ENCODE data around the gene PLEKHM2.
A peak's percentile ranks its signal among the peaks of the same experiment; 100 is the strongest.

PLEKHM2 gene

DNA sequence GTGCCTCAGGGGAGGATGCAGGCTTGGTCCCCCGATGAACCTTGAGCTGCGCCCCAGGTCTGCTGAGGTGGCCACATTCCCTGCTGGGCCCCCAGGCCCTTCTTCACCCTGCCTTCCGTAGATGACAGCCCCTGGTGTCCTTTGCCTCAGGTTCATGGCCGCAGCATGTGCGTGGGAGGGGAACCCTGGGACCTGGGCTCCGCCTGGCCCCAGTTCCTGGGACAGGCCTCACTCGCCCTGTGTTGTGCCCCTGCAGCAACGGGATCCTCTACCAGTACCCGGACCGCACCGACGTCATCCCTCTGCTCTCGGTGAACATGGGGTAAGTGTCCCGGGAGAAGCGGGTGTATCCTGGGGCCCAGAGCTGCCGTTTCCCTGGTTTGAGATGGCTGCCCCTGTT is 46.8 kb downstream of the PLEKHM2 start:
- Histone ChIP-seq H3K9ac (ENCODE audit: low read length) (no peak overlapping the region), H3K4me1 (ENCODE audit: insufficient read depth, low read length) (peaks cover 6% of the 10 kb centered on the region), H3K36me3 (ENCODE audit: insufficient read depth, low read length) (peaks cover 83% of the 10 kb centered on the region), H3K9me3 (ENCODE audit: low read length) (no peaks in the 10 kb centered on the region), H3K27me3 (ENCODE audit: control insufficient read depth in 1 of 2, insufficient read depth in 2 of 2, low read length in 2 of 2) (no peaks in the 10 kb centered on the region), H3K27ac (ENCODE audit: low read depth, low read length) (no peak overlapping the region), H3K4me3 (ENCODE audit: low read depth in 1 of 2, low read length in 2 of 2) (no peak overlapping the region)

DNA sequence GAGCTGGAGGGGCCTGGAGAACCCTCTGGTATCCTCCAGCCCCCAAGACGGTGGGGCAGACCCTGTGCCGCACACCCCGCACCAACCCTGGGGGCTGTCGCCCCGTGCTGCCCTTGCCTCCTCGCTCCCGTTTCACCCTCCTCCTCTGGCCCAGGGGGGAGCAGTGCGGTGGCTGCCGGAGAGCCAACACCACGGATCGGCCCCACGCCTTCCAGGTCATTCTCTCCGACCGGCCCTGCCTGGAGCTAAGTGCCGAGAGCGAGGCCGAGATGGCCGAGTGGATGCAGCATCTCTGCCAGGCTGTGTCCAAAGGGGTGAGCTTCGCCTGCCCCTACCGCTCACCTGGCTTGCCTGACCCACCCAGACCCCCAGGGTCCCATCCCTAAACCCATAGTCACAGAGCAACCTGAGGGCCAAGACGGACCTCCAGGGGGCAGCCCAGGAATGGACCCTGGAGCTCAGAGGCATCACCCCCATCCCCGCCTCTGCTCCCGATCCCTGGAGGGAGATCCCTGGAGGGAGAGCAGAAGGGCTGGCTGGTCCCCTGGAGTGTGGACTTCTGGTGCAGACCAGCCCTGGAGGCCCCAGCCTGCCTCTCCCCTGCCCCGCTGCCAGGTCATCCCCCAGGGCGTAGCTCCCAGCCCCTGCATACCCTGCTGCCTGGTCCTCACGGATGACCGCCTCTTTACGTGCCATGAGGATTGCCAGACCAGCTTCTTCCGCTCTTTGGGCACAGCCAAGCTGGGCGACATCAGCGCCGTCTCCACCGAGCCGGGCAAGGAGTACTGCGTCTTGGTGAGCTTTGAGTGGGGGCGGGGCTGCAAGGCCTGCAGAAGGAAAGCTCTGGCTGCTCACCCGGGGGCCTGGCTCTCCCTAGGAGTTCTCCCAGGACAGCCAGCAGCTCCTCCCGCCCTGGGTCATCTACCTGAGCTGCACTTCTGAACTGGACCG is 47.9 kb downstream of the PLEKHM2 start:
- H3K9me3 ChIP-seq (ENCODE audit: low read length): no peaks in the 10 kb centered on the region
- peaks cover 73% of the 10 kb centered on the region for H3K36me3 ChIP-seq (ENCODE audit: insufficient read depth, low read length)
- H3K4me3 ChIP-seq (ENCODE audit: low read depth in 1 of 2, low read length in 2 of 2): no peak overlapping the region
- H3K9ac ChIP-seq (ENCODE audit: low read length): no peak overlapping the region
- peaks cover 11% of the 10 kb centered on the region for H3K4me1 ChIP-seq (ENCODE audit: insufficient read depth, low read length)
- H3K27ac ChIP-seq (ENCODE audit: low read depth, low read length): no peak overlapping the region
- H3K27me3 ChIP-seq (ENCODE audit: control insufficient read depth in 1 of 2, insufficient read depth in 2 of 2, low read length in 2 of 2): no peaks in the 10 kb centered on the region

DNA sequence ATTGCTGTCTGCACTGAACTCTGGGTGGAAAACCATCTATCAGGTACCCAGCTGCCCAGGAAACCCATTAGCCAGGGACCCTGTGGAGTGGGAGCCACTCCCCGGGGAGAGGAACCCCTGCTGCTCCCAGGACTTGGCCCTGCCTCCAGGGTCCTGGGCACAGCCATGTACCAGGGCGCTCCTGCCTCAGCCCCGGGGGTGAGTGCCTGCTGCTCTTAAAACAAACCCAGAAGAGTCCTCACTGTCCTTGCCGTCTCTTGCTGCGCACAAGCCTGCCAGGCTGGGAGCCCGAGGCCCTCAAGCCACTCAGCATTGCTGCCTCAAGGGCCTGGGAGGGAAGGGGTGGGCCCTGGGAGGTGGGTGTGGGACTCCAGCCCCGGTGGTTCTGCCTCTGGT is 48.6 kb downstream of the PLEKHM2 start:
- Histone ChIP-seq H3K27me3 (ENCODE audit: control insufficient read depth in 1 of 2, insufficient read depth in 2 of 2, low read length in 2 of 2) (no peaks in the 10 kb centered on the region), H3K9ac (ENCODE audit: low read length) (no peak overlapping the region), H3K4me1 (ENCODE audit: insufficient read depth, low read length) (peaks cover 11% of the 10 kb centered on the region), H3K36me3 (ENCODE audit: insufficient read depth, low read length) (peaks cover 66% of the 10 kb centered on the region), H3K27ac (ENCODE audit: low read depth, low read length) (no peak overlapping the region), H3K4me3 (ENCODE audit: low read depth in 1 of 2, low read length in 2 of 2) (no peak overlapping the region), H3K9me3 (ENCODE audit: low read length) (no peaks in the 10 kb centered on the region)

DNA sequence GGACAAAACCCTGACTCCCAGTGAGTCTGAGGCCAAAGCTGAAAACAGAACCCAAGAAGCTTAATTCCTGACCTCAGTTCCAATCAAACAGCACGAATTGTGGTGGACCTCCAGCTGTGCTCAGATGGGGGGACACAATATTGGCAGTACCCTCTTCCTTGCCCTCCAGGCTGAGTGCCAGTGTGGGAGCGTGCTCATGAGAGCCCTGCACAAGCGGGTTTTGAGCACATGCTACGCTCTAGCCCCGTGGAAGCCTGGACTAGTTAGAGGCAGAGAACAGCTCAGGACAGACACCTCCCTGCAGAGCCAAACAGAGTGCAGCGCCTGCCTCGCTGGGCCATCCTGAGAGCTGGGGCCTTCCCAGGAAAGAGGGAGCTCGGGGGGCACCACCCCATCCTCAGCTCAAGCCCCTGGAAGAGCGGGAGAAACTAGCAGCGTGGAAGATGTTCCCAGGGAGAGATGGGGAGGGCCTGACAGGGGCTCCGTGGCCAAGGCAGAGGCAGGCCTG is 49.2 kb downstream of the PLEKHM2 start:
- Histone ChIP-seq H3K4me1 (ENCODE audit: insufficient read depth, low read length) (peaks cover 11% of the 10 kb centered on the region), H3K27me3 (ENCODE audit: control insufficient read depth in 1 of 2, insufficient read depth in 2 of 2, low read length in 2 of 2) (no peaks in the 10 kb centered on the region), H3K4me3 (ENCODE audit: low read depth in 1 of 2, low read length in 2 of 2) (no peak overlapping the region), H3K9me3 (ENCODE audit: low read length) (no peaks in the 10 kb centered on the region), H3K27ac (ENCODE audit: low read depth, low read length) (no peak overlapping the region), H3K9ac (ENCODE audit: low read length) (no peak overlapping the region), H3K36me3 (ENCODE audit: insufficient read depth, low read length) (peaks cover 60% of the 10 kb centered on the region)

DNA sequence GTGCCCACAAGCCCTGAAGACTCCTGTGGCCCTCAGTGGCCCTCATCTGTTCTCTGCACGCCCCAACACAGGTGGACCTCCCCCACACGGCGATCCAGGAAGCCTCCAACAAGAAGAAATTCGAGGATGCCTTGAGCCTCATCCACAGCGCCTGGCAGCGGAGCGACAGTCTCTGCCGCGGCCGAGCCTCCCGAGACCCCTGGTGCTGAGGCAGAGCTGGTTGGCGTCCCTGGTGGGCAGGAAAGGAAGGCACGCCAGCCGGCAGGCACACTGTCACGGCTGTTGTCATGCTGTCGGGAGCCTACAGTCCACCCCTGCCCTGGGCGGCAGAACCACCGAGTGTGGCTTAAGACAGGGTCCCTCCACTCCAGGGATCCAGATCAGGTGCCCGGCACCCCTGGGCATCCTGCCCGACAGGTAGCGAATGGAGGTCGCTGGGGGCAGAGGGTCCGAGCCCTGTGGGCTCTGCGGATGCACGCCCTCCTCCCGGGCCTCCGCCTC is 49.7 kb downstream of the PLEKHM2 start:
- Histone ChIP-seq H3K36me3 (ENCODE audit: insufficient read depth, low read length) (peaks cover 55% of the 10 kb centered on the region), H3K9me3 (ENCODE audit: low read length) (no peaks in the 10 kb centered on the region), H3K9ac (ENCODE audit: low read length) (no peak overlapping the region), H3K4me3 (ENCODE audit: low read depth in 1 of 2, low read length in 2 of 2) (no peak overlapping the region), H3K27me3 (ENCODE audit: control insufficient read depth in 1 of 2, insufficient read depth in 2 of 2, low read length in 2 of 2) (no peaks in the 10 kb centered on the region), H3K4me1 (ENCODE audit: insufficient read depth, low read length) (peaks cover 11% of the 10 kb centered on the region), H3K27ac (ENCODE audit: low read depth, low read length) (no peak overlapping the region)

DNA sequence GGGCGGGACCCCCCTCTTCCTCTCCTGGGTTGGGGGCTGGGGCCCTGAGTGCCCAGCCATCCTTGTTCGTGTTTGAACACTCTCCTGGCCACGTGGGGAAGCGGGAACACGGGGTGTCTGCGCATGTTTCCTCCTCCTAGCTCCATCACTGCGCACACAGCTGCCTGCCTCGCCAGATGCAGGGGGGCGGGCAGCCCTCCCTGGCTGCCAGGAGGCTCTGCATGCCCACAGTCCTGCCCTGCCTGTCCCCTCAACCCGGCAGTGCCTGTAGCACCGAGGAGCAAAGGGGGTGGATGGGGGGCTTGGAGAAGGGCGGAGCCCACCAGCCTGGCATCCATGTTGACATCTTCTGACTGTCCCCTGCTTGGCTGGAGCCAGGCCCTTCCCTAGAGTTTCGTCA is 50.2 kb downstream of the PLEKHM2 start:
- no peaks in the 10 kb centered on the region for H3K9me3 ChIP-seq (ENCODE audit: low read length)
- H3K27me3 ChIP-seq (ENCODE audit: control insufficient read depth in 1 of 2, insufficient read depth in 2 of 2, low read length in 2 of 2): no peaks in the 10 kb centered on the region
- no peak overlapping the region for H3K4me3 ChIP-seq (ENCODE audit: low read depth in 1 of 2, low read length in 2 of 2)
- H3K36me3 ChIP-seq (ENCODE audit: insufficient read depth, low read length): peaks cover 50% of the 10 kb centered on the region
- H3K27ac ChIP-seq (ENCODE audit: low read depth, low read length): no peak overlapping the region
- peaks cover 11% of the 10 kb centered on the region for H3K4me1 ChIP-seq (ENCODE audit: insufficient read depth, low read length)
- H3K9ac ChIP-seq (ENCODE audit: low read length): no peak overlapping the region

DNA sequence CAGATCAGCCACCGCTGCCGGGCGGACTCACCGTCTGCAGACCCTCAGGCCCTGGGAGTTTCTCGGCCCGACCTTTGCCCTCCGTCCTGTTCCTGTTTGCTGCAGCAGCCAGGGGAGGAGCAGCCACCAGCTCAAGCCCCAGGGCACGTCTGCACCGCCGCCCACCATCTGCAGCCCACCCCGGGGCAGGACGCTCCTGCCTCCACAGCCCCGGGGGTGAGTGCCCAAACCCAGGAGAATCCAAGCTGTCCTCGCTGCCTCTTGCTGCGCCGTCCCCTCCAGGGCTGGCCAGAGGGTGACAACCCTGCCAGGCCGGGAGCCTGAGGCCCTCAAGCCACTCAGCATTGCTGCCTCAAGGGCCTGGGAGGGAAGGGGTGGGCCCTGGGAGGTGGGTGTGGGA is 50.8 kb downstream of the PLEKHM2 start:
- no peaks in the 10 kb centered on the region for H3K9me3 ChIP-seq (ENCODE audit: low read length)
- no peak overlapping the region for H3K4me3 ChIP-seq (ENCODE audit: low read depth in 1 of 2, low read length in 2 of 2)
- H3K4me1 ChIP-seq (ENCODE audit: insufficient read depth, low read length): peaks cover 11% of the 10 kb centered on the region
- H3K9ac ChIP-seq (ENCODE audit: low read length): no peak overlapping the region
- peak overlapping the region; percentile 34 for H3K27ac ChIP-seq (ENCODE audit: low read depth, low read length)
- H3K27me3 ChIP-seq (ENCODE audit: control insufficient read depth in 1 of 2, insufficient read depth in 2 of 2, low read length in 2 of 2): no peaks in the 10 kb centered on the region
- H3K36me3 ChIP-seq (ENCODE audit: insufficient read depth, low read length): peaks cover 45% of the 10 kb centered on the region

DNA sequence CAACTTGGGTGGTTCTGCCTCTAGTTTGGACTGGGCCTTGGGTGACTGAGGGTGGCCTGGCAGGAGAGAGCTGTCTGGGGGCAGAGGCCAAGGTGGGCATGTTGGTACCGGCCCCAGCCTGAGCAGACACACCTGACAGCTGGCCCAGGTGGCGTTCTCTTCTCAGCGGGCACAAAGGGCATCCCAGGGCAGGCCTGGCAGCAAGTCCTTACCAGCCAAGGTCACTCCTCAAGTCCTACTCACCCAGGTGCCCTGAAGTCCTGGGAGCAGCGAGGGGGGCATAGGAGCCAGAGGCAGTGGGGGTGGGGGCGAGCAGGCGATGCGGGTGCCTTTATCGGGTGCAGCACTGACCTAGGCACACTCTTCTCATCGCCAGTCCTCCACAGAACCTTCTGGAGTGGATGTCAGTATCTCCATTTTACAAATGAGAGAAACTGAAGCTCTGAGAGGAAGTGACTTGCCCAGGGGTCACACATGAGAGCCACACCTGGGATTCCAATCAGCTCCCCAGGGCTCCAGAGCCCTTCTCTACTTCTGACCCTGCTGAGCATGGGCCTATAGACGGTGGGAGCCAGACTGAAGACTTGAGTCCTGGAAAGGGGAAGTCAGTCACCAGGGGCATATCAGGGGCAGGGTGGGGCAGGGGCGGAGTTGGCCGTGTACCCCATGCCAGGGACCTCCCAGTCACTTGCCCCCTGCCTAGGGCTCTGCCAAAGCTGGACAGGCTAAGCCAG is 51.4 kb downstream of the PLEKHM2 start:
- peaks cover 44% of the 10 kb centered on the region for H3K36me3 ChIP-seq (ENCODE audit: insufficient read depth, low read length)
- H3K27ac ChIP-seq (ENCODE audit: low read depth, low read length): peak overlapping the region; percentile 34

DNA sequence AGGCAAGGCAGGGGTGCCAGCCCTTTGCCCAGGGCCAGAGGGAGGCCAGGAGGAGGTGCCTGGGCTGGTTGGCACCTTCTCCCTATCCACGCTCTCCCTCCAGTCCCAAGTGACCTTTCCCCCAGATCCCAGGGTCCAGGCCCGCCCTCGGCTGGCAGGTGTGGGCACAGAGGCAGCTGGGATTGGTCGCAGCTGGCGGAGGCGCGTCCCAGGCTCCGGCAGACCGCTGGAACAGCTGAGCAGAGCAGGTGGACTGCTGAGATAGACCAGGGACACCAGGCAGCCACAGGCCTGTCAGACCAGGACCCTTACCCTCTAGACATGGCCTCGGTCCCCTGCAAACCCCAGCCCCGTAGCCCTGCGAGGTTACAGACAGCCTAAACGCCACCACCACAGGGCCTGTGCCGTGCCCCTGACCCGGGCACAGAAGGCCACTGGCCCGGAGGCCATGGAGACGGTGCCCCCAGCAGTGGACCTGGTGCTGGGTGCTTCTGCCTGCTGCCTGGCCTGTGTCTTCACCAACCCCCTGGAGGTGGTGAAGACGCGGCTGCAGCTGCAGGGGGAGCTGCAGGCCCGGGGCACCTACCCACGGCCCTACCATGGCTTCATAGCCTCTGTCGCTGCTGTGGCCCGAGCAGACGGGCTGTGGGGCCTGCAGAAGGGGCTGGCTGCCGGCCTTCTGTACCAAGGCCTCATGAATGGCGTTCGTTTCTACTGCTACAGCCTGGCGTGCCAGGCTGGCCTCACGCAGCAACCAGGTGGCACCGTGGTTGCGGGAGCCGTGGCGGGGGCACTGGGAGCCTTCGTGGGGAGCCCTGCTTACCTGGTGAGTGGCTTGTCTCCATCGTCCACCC is 52.1 kb downstream of the PLEKHM2 start, which contains the start of gene SLC25A34:
Gene SLC25A34 (plus strand): TSS at position 221 of the 854 bp plus-strand sequence. CDS start 228 bp downstream, at position 449.
- H3K9ac ChIP-seq (ENCODE audit: low read length): no peak within 1 kb of the TSS
- peaks cover 12% of the 10 kb centered on the region for H3K4me1 ChIP-seq (ENCODE audit: insufficient read depth, low read length)
- no peaks in the 10 kb centered on the region for H3K9me3 ChIP-seq (ENCODE audit: low read length)
- peaks cover 36% of the 10 kb centered on the region for H3K36me3 ChIP-seq (ENCODE audit: insufficient read depth, low read length)
- no peaks in the 10 kb centered on the region for H3K27me3 ChIP-seq (ENCODE audit: control insufficient read depth in 1 of 2, insufficient read depth in 2 of 2, low read length in 2 of 2)
- H3K27ac ChIP-seq (ENCODE audit: low read depth, low read length): peak within 1 kb of the TSS; percentile 34
- no peak within 1 kb of the TSS for H3K4me3 ChIP-seq (ENCODE audit: low read depth in 1 of 2, low read length in 2 of 2)

More for the DNA sequence above, 51.4 kb downstream of the PLEKHM2 start:
- Histone ChIP-seq H3K27me3 (ENCODE audit: control insufficient read depth in 1 of 2, insufficient read depth in 2 of 2, low read length in 2 of 2) (no peaks in the 10 kb centered on the region), H3K4me1 (ENCODE audit: insufficient read depth, low read length) (peaks cover 11% of the 10 kb centered on the region), H3K4me3 (ENCODE audit: low read depth in 1 of 2, low read length in 2 of 2) (no peak overlapping the region), H3K9me3 (ENCODE audit: low read length) (no peaks in the 10 kb centered on the region), H3K9ac (ENCODE audit: low read length) (no peak overlapping the region)

DNA sequence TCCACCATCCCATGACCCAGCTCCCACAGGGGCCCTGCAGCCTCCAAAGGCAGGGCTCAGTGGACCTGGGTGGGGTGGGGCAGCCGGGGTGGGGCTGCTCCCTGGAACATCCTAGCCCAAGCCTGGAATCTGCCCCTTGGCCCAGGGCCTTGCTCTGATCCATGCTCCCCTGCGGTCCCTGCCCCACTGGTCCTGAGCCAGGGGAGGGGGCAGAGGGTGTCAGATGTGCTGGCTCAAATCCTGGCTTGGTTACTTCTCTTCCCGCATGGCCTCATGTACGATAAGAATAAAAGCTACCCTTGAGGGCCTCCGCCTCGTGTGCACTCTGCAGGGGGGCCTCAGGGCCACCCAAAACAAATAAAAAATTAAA is 52.8 kb downstream of the PLEKHM2 start:
- H3K9ac ChIP-seq (ENCODE audit: low read length): no peak overlapping the region
- no peak overlapping the region for H3K27ac ChIP-seq (ENCODE audit: low read depth, low read length)
- no peaks in the 10 kb centered on the region for H3K27me3 ChIP-seq (ENCODE audit: control insufficient read depth in 1 of 2, insufficient read depth in 2 of 2, low read length in 2 of 2)
- H3K4me3 ChIP-seq (ENCODE audit: low read depth in 1 of 2, low read length in 2 of 2): no peak overlapping the region
- H3K9me3 ChIP-seq (ENCODE audit: low read length): no peaks in the 10 kb centered on the region
- peaks cover 16% of the 10 kb centered on the region for H3K4me1 ChIP-seq (ENCODE audit: insufficient read depth, low read length)
- peaks cover 30% of the 10 kb centered on the region for H3K36me3 ChIP-seq (ENCODE audit: insufficient read depth, low read length)
